Ovary (tissue), 9 donors: Measurements from ENCODE around the gene GNPTAB. TPM values are rescaled to one million over a fixed set of nuclear protein-coding genes. Genes with fewer than 3 reads are reported as not detected.

ENCODE experiments used
- DNase-seq, 5 donors: peaks; one replicate each; pipeline ENCODE4 v3.0.0-alpha.2; 2019 to 2020
- H3K27ac ChIP-seq, 2 donors: fragments of 200-600 bp; one replicate each; pipeline versions ENCODE4 v1.5.1 to v1.8.0; 2019 to 2022
- H3K27me3 ChIP-seq: fragments of 200-600 bp; one replicate; pipeline ENCODE4 v1.8.0; 2022
- H3K36me3 ChIP-seq: fragments of 200-600 bp; sonication (generic); one replicate; pipeline ENCODE4 v1.5.1; 2019
- H3K4me1 ChIP-seq: one replicate; pipeline ENCODE4 v1.8.1; 2013; ENCODE audit warnings: mild to moderate bottlenecking, moderate library complexity; ENCODE audit not compliant: insufficient read depth
- H3K4me3 ChIP-seq: fragments of 200-600 bp; sonication (generic); one replicate; pipeline ENCODE4 v1.5.1; 2017
- H3K9me3 ChIP-seq, 2 donors: fragments of 200-600 bp in 1 of 2; sonication (generic) in 1 of 2; one replicate each; pipeline versions ENCODE4 v1.5.1 to v1.8.1; 2013 to 2019; ENCODE audit warnings: mild to moderate bottlenecking in 1 of 2, moderate library complexity in 1 of 2
- EP300 ChIP-seq: sonication (generic); formaldehyde crosslinking; IDR thresholded peaks from one replicate; pipeline ENCODE4 v1.6.1; 2017; ENCODE audit warnings: antibody characterized with exemption
- POLR2A ChIP-seq: fragments of 450-650 bp; IDR thresholded peaks from one replicate; pipeline ENCODE4 v1.6.1; 2017; ENCODE audit warnings: antibody characterized with exemption, mild to moderate bottlenecking, moderate library complexity
- WGBS, 3 donors: extraction: QIAGEN DNeasy Blood & Tissue Kit in 1 of 3; methylation state at CpG; one replicate each; pipeline versions ENCODE4 v1.1.5 to v1.1.7; 2013 to 2017; 5-methylcytosine and 5-hydroxymethylcytosine counted together
- intact Hi-C, 4 donors: fragments of 100-400 bp; cut with DNase I; formaldehyde crosslinking; loops; one replicate each; pipeline versions ENCODE4 v1.11.0 to v1.15.1; 2022 to 2023
- polyA plus RNA-seq, 2 donors: library from polyadenylated mRNA; stranded (reverse); fragments of 200-250 nt in 1 of 2; fragments of 350-450 nt in 1 of 2; fragmentation: Illumina TruSeq in 1 of 2; extraction: RNeasy Lipid Tissue Mini Kit (QIAGEN cat#74804) in 1 of 2; gene quantifications; one replicate each; pipeline ENCODE4 v1.2.3, GENCODE V29; 2013 to 2014
- total RNA-seq, 7 donors: library from RNA; depleted of rRNA in 2 of 7; stranded (reverse); fragments of >200 nt in 2 of 7; fragmentation: NEBNext Ultra II Directional in 3 of 7; extraction: Animal tissue kit (Norgen Biotek cat#: 25700) in 3 of 7; gene quantifications; one replicate each; pipeline versions ENCODE4 v1.1.0 to v1.2.4, GENCODE V29; 2016 to 2023
- TF ChIP-seq, protein P1 (sequence below), 3 donors: fragments of 450-650 bp in 2 of 3; fragments of 200-600 bp in 1 of 3; IDR thresholded peaks; one replicate each; pipeline versions ENCODE4 v1.5.1 to v1.8.0; 2016 to 2022; ENCODE audit warnings: antibody characterized with exemption in 3 of 3, mild to moderate bottlenecking in 1 of 3
- donor health status: DM: no; HTN: no; CAD: no; lungs with moderate emphysema.
- donor health status: DM: no; HTN: no; CAD: no.
- donor health status: Bipolar disorder and iron deficiency.
- donor health status: DM: yes; HTN: yes; CAD: no.
- donor health status: DM: no; HTN: no; CAD: no.
- donor health status: DM: yes; HTN: yes; CAD: no.

The GNPTAB gene
- total and polyA plus RNA-seq, 9 donors = 7.1 to 24.2 (median 16.6) TPM

DNA sequence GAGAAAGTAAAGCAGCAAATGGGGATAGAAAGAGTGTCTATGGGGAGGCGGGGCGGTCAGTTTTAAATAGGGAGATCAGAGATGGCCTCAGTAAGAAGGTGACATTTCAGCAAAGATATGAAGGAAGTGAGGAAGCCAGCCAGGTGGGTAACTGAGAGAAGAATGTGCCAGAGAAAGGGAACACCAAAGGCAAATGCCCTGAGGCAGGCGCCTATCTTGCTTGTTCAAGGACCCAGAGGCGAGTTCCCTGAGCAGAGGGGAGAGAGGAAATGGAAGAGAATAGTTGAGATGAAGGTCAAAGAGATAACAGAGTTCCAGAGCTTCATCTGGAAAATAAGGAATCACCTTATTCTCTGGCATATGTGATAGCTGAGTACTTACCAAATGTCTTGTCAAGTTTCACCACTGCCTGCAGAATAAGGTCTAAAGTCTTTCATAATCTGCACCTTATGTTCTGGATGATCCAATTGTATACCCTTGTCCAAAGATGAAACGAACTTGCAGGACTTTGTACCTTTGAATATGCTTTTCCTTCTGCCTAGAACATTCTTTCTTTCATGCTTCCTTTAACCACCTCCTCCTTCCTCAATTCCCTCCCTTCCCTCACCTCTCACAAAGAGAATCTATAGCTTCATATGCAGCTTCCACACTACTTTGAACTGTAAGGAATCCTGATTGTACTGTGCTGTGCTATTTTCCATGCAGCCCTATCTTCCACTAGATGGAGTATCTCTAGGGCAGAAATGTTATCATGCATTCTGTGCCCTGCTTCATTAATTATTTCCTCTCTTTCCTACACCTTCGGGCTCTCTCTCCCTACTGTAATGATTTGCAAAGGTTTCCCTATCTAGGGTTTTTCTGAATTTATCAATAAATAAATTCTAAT lies 38.5 kb downstream of the GNPTAB start:
- H3K27me3 ChIP-seq = no peaks in the 10 kb centered on the region
- intact Hi-C loops = no loop called here
- TF ChIP-seq, protein P1, sequence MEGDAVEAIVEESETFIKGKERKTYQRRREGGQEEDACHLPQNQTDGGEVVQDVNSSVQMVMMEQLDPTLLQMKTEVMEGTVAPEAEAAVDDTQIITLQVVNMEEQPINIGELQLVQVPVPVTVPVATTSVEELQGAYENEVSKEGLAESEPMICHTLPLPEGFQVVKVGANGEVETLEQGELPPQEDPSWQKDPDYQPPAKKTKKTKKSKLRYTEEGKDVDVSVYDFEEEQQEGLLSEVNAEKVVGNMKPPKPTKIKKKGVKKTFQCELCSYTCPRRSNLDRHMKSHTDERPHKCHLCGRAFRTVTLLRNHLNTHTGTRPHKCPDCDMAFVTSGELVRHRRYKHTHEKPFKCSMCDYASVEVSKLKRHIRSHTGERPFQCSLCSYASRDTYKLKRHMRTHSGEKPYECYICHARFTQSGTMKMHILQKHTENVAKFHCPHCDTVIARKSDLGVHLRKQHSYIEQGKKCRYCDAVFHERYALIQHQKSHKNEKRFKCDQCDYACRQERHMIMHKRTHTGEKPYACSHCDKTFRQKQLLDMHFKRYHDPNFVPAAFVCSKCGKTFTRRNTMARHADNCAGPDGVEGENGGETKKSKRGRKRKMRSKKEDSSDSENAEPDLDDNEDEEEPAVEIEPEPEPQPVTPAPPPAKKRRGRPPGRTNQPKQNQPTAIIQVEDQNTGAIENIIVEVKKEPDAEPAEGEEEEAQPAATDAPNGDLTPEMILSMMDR (IDR thresholded peaks at IDR 0.05) = no peak
- no peak for TF ChIP-seq POLR2A
- no peak for TF ChIP-seq EP300
- no peaks in the 10 kb centered on the region for H3K36me3 ChIP-seq
- WGBS, 3 donors = 85 to 89% (median 87%) methylated on average over 6 of the region's 6 CpGs
- no peak overlapping the region for H3K4me3 ChIP-seq
- no peaks in the 10 kb centered on the region for H3K9me3 ChIP-seq
- no peak for DNase-seq
- H3K4me1 ChIP-seq = no peaks in the 10 kb centered on the region
- no peak overlapping the region for H3K27ac ChIP-seq

DNA sequence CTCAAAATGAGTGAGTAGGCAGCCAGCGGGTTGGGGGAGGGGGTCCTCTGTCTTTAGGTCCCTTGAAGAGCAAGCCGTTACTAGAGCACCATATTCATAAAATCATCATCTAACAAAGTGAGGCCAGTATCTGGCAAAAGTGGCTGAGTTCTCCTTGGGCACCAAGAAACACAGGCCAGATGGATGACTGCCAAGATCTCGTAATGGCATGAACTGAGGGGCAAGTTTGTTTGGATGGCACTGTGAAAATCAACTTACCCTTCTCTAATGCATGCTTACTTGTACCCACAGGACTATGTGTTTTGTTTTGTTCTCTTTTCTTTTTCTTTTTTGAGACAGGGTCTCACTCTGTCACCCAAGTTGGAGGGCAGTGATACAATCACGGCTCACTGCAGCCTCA lies 41.6 kb downstream of the GNPTAB start:
- DNase-seq = no peak
- Histone ChIP-seq H3K36me3 (no peaks in the 10 kb centered on the region), H3K4me3 (no peak overlapping the region), H3K27ac (no peak overlapping the region), H3K27me3 (no peaks in the 10 kb centered on the region), H3K4me1 (no peaks in the 10 kb centered on the region), H3K9me3 (no peaks in the 10 kb centered on the region)
- no peak for TF ChIP-seq POLR2A
- TF ChIP-seq, protein P1 (IDR thresholded peaks at IDR 0.05) = no peak
- no peak for TF ChIP-seq EP300
- intact Hi-C loops = no loop called here
- WGBS, 3 donors = 88 to 94% (median 93%) methylated on average over 4 of the region's 4 CpGs

DNA sequence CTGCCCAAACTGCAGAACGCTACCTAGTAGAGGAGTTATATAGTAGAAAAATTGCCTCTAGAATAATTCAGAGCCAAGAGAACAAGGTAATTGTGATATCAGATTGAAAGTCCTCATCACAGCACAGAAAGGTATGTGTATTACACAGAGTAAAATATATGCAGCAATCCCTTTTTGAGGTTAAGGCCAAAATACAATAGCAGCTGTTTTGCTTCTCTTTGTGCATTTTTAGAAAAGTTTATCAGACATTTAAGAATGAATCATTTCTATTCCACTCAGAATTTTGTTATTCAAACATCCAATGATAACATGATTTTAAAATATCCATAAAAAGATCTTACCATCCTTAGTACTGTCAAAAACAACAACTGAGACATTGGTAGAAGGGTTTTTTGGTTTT lies 45.1 kb downstream of the GNPTAB start:
- H3K36me3 ChIP-seq = no peaks in the 10 kb centered on the region

DNA sequence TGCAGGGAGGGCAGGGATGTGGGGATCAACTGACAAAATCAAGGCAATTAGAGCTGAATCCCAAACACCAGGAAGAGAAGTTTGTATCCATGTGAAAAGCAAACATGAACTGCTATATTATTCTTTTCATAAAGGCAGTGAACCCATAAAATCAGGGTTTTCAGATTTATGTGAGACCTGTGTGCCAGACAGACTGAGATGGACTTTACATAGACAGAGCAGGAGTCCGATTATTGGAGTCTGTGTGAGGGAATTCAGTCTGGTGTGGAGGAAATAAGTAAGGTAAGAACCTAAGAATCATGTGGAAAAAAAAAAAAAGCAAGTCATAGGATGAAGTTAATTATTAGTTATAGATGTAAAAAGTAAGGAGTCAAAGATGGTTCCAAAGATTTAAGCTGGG lies 46.4 kb downstream of the GNPTAB start:
- 94 to 99% (median 94%) methylated on average over 1 of the region's 1 CpG for WGBS, 3 donors
- no peak for DNase-seq
- TF ChIP-seq POLR2A (no peak), EP300 (no peak)
- Histone ChIP-seq H3K27me3 (no peaks in the 10 kb centered on the region), H3K9me3 (no peaks in the 10 kb centered on the region), H3K36me3 (no peaks in the 10 kb centered on the region), H3K4me1 (no peaks in the 10 kb centered on the region), H3K4me3 (no peak overlapping the region), H3K27ac (no peak overlapping the region)
- intact Hi-C loops = no loop called here

More for the DNA sequence above, 45.1 kb downstream of the GNPTAB start:
- Histone ChIP-seq H3K27ac (no peak overlapping the region), H3K4me1 (no peaks in the 10 kb centered on the region), H3K9me3 (no peaks in the 10 kb centered on the region), H3K27me3 (no peaks in the 10 kb centered on the region), H3K4me3 (no peak overlapping the region)
- intact Hi-C loops = no loop called here
- TF ChIP-seq POLR2A (no peak), EP300 (no peak)
- TF ChIP-seq, protein P1 (IDR thresholded peaks at IDR 0.05) = no peak
- DNase-seq = no peak
- WGBS, 3 donors = 91 to 96% (median 92%) methylated on average over 1 of the region's 1 CpG

DNA sequence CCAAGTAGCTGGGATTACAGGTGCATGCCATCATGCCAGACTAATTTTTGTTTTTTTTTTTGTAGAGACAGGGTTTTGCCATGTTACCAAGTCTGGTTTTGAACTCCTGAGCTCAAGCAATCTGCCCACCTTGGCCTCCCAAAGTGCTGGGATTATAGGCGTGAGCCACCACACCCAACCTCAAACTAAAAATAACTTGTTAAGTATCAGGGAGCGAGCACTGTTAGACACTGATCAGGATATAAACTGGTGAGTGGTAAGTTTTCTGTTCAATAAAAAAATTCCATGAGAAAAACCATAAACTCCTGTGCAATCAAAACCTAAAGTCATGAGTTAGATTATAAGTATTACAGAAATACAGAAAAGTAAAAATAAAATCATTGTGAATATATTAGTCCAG lies 46.9 kb downstream of the GNPTAB start:
- 94 to 97% (median 95%) methylated on average over 2 of the region's 2 CpGs for WGBS, 3 donors
- Histone ChIP-seq H3K27ac (no peak overlapping the region), H3K27me3 (no peaks in the 10 kb centered on the region), H3K9me3 (no peaks in the 10 kb centered on the region), H3K36me3 (no peaks in the 10 kb centered on the region), H3K4me3 (no peak overlapping the region), H3K4me1 (no peaks in the 10 kb centered on the region)
- TF ChIP-seq, protein P1 (IDR thresholded peaks at IDR 0.05) = no peak
- TF ChIP-seq POLR2A (no peak), EP300 (no peak)
- intact Hi-C loops = no loop called here
- no peak for DNase-seq
